Occipital lobe (tissue), 2 donors: Measurements from ENCODE around the gene SNTG2. TPM values are rescaled to one million over a fixed set of nuclear protein-coding genes. Genes with fewer than 3 reads are reported as not detected.
"Not testable (repeated sequence)": the region's sequence is repeated elsewhere in the genome, so short reads cannot be mapped to it uniquely, and the experiment has no call there.

Experiments
- DNase-seq: peaks from one replicate; lab custom pipeline; 2025; lab: John Stamatoyannopoulos, UW
- total RNA-seq: library from RNA; depleted of rRNA; stranded (reverse); fragments of >200 nt; gene quantifications from one replicate; pipeline ENCODE4 v1.2.3, GENCODE V29; 2014

SNTG2 gene
- total RNA-seq, 1 donor from 2014 or later, result 4.1 TPM

- no peak for DNase-seq
Measured at GRCh38 chr2:1405967-1406366, 455.3 kb downstream of the SNTG2 start.

GRCh38 chr2:1406434-1406833 is 455.8 kb downstream of the SNTG2 start:
- no peak for DNase-seq

DNA sequence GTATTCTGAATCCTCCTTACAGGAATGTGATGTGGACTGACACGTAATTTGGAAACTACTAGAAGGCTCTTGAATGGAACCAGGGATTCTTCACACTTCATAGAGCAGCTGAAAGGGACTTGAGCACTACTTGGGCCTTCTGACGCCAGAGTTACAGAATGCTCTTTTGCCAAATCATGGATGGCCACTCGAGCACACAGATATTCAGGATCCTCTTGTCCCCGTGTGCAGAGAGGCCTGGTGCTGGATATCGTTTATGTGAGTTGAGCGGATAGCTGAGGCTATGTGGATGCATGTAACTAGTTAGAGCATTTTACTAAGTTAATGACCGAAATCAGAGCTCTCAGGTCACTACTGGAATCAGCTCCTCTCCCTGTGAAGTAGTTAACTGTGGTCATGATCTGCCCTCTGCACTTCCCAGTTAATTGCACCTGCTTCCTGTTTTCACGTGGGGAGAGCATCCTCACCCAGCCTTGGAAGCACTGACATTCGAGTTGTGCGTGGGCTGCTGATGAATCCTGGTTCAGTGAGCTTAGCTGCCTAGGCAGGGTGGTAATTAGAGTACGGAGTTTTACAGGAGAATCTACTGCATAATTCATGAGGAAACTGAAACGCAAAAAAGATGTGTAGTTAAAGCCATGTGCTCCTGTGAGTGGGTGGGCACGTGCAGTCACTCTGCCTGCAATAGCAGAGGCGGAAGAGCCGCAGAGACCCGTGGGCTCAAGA is 457.5 kb downstream of the SNTG2 start:
- DNase-seq, result no peak

DNA sequence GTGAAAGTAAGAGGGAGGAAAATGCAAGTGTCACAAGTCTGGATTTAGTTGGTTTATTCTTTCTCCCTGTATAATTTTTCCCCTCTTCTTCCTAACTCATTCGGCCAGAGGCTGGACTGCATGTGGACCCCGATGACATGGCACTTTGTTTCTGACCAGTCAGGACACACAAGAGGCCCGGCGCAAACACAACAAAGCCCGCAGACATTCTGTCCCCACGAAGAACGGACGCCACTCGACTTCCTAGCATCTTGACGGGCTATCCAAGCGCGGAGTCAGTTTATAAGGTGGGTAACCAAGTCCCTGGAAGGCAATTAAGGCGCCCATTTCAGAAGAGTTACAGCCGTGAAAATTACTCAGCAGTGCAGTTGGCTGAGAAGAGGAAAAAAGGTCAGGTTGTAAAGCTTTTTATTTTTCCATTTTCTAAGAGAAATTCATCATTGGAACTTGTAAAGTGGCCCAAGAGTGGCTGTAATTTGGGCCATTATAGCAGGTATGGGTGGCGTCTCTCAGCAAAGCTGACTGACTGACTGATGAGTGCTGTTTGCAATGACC is 462.6 kb downstream of the SNTG2 start, which contains the start of gene TPO:
TSS of gene TPO (plus strand) at position 308 of the 555 bp plus-strand sequence. CDS start 946 bp downstream, outside the sequence.
- DNase-seq, result no peak

- DNase-seq, result no peak
Measured at GRCh38 chr2:1414121-1414520, 463.5 kb downstream of the SNTG2 start.

DNA sequence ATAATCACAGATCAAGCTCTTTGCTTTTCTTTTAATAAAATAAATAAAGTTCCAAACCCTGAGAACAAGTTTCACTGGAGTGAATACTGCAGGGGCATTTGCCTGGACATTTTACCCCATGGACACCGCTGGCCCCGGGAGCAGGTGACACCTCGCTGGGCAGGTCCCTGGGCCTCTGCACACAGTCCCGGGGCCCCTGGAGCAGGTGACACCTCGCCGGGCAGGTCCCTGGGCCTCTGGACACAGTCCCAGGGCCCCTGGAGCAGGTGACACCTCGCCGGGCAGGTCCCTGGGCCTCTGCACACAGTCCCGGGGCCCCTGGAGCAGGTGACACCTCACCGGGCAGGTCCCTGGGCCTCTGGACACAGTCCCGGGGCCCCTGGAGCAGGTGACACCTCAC is 464.3 kb downstream of the SNTG2 start:
- DNase-seq, result not testable (repeated sequence)

GRCh38 chr2:1415501-1415900 is 464.9 kb downstream of the SNTG2 start:
- DNase-seq, result no peak
